ENCODE data around the gene CLDN1. TPM values are rescaled to one million over a fixed set of nuclear protein-coding genes. Genes with fewer than 3 reads are reported as not detected.
A peak's percentile ranks its signal among the peaks of the same experiment; 100 is the strongest.

Gene CLDN1
- total and polyA plus RNA-seq, 2 of the 13 experiments (the other 11 are each of a cell fraction or from before 2014, with no cell fraction given): 42.7 to 51.6 TPM

GRCh38 chr3:190330936-190331734 lies 8.9 kb upstream of the CLDN1 start (continued):
- TF ChIP-seq FOXA1 (IDR thresholded peaks at IDR 0.05): peak; percentile 79
- TF ChIP-seq FOXA1 (CRISPR knock-in tag; IDR thresholded peaks at IDR 0.05): peak; percentile 95
- TF ChIP-seq FOXM1 (CRISPR knock-in tag; IDR thresholded peaks at IDR 0.05): 0 out of 2 replicates have a peak, but pooled peaks have one; percentile 76
- no peak for TF ChIP-seq RBM22 (optimal IDR thresholded peaks at IDR 0.05; ENCODE audit: low read length)
- TF ChIP-seq PREB (CRISPR knock-in tag; IDR thresholded peaks at IDR 0.05): no peak
- no peak for TF ChIP-seq ZNF512 (CRISPR knock-in tag; IDR thresholded peaks at IDR 0.05)
- no peak for TF ChIP-seq ZNF790 (CRISPR knock-in tag; IDR thresholded peaks at IDR 0.05; ENCODE audit: borderline replicate concordance)
- TF ChIP-seq ZBTB10 (CRISPR knock-in tag; IDR thresholded peaks at IDR 0.05; ENCODE audit: borderline replicate concordance): no peak
- no peak for TF ChIP-seq DNMT3B (CRISPR knock-in tag; conservative IDR thresholded peaks at IDR 0.05)
- TF ChIP-seq ZNF83 (CRISPR knock-in tag; IDR thresholded peaks at IDR 0.05; ENCODE audit: borderline replicate concordance): no peak
- no peak for TF ChIP-seq AKNA (CRISPR knock-in tag; IDR thresholded peaks at IDR 0.05; ENCODE audit: borderline replicate concordance)
- TF ChIP-seq ETS1 (CRISPR knock-in tag; IDR thresholded peaks at IDR 0.05): no peak
- peak; percentile 40; the same call in 1 of the 2 replicates for TF ChIP-seq MEIS1 (CRISPR knock-in tag; IDR thresholded peaks at IDR 0.05; ENCODE audit: borderline replicate concordance)
- no peak for TF ChIP-seq TEAD2 (CRISPR knock-in tag; IDR thresholded peaks at IDR 0.05)
- TF ChIP-seq ARHGAP35 (CRISPR knock-in tag; IDR thresholded peaks at IDR 0.05; ENCODE audit: borderline replicate concordance): no peak
- TF ChIP-seq ZNF253 (CRISPR knock-in tag; IDR thresholded peaks at IDR 0.05; ENCODE audit: borderline replicate concordance): no peak
- peak; percentile 87 for TF ChIP-seq MED1 (CRISPR knock-in tag; IDR thresholded peaks at IDR 0.05)
